Activated CD8-positive, alpha-beta memory T cell treated with anti-CD3 and anti-CD28 coated beads for 1 hour (primary cell): Measurements from ENCODE around the gene AHNAK2.

Source experiments
- DNase-seq, 2 donors: peaks; one replicate each; pipeline ENCODE4 v3.0.0-alpha.2; 2020; ENCODE audit warnings: low read depth in 1 of 2; ENCODE audit errors: extremely low read depth in 1 of 2

The AHNAK2 gene

GRCh38 chr14:104888489-104889374 lies 89.4 kb downstream of the AHNAK2 start:
- no peak for DNase-seq

- DNase-seq: no peak
Measured at GRCh38 chr14:104887623-104888488, 90.3 kb downstream of the AHNAK2 start.
